ENCODE data around the gene ZGPAT. TPM values are rescaled to one million over a fixed set of nuclear protein-coding genes. Genes with fewer than 3 reads are reported as not detected.

The ZGPAT gene
- total and polyA plus RNA-seq, 2 of the 4 experiments (the other 2 are of a cell fraction) = 13.4 to 20.2 TPM

GRCh38 chr20:63711085-63711645, 3.3 kb downstream of the ZGPAT start (continued):
- no peak for TF ChIP-seq CTCF (conservative IDR thresholded peaks at IDR 0.05; ENCODE audit: low read depth, low read length)
- TF ChIP-seq CHD1 (IDR thresholded peaks at IDR 0.05; ENCODE audit: low read depth, low read length) = no peak
- TF ChIP-seq CEBPB (IDR thresholded peaks at IDR 0.05; ENCODE audit: low read depth, low read length) = no peak

GRCh38 chr20:63712191-63712590, 4.4 kb downstream of the ZGPAT start:
- Histone ChIP-seq H2BK120ac (ENCODE audit: low read depth, low read length) (no peak overlapping the region), H2BK15ac (ENCODE audit: low read depth, low read length) (no peak overlapping the region), H3K9ac (ENCODE audit: low read depth, low read length) (no peak overlapping the region), H3K4me3 (ENCODE audit: insufficient read depth, low read depth, low read length) (no peak overlapping the region), H2BK20ac (ENCODE audit: low read depth, low read length) (no peak overlapping the region), H4K8ac (ENCODE audit: low read depth in 2 of 2, low read length in 2 of 2) (no peak overlapping the region), H3K4me1 (ENCODE audit: control insufficient read depth, insufficient read depth, low read length) (peaks cover 5% of the 10 kb centered on the region), H2AK9ac (replicated peaks; ENCODE audit: low read depth, low read length, poor library complexity) (no peak overlapping the region), H3K4me2 (ENCODE audit: low read depth, low read length) (no peak overlapping the region), H4K5ac (ENCODE audit: low read depth, low read length) (no peak overlapping the region), H4K91ac (ENCODE audit: insufficient read depth, low read depth, low read length) (no peak overlapping the region), H3K14ac (replicated peaks; ENCODE audit: low read depth, low read length) (no peak overlapping the region), H3K36me3 (ENCODE audit: control insufficient read depth, insufficient read depth, low read length) (peaks cover 32% of the 10 kb centered on the region), H3K18ac (ENCODE audit: low read depth, low read length) (no peak overlapping the region), H3K79me1 (ENCODE audit: low read depth in 1 of 2, low read length in 2 of 2) (peaks cover 0 to 42% of the 10 kb centered on the region in 2 experiments; a peak in 3 of 4 replicates), H3K4ac (ENCODE audit: low read depth, low read length) (no peak overlapping the region), H3K27ac (ENCODE audit: insufficient read depth, low read length) (no peak overlapping the region), H2BK5ac (ENCODE audit: low read depth, low read length, poor library complexity, severe bottlenecking) (no peak overlapping the region), H3K56ac (ENCODE audit: extremely low read depth, insufficient read depth, low read length) (no peak overlapping the region), H3K9me3 (ENCODE audit: control insufficient read depth, insufficient read depth, low read length) (peaks cover 4% of the 10 kb centered on the region), H3K23ac (ENCODE audit: low read depth, low read length) (no peak overlapping the region), H2AFZ (replicated peaks; ENCODE audit: low read length, poor library complexity) (no peak overlapping the region), H2AK5ac (ENCODE audit: low read depth, low read length) (no peak overlapping the region), H4K20me1 (ENCODE audit: insufficient read depth, low read length) (no peaks in the 10 kb centered on the region; the same call in none of the 2 replicates), H3K9me1 (ENCODE audit: insufficient read depth, low read length) (no peaks in the 10 kb centered on the region), H3K27me3 (ENCODE audit: control insufficient read depth, insufficient read depth, low read length) (no peaks in the 10 kb centered on the region)
- no peak for ATAC-seq (ENCODE audit: low read depth)
- intact Hi-C loops (cut with micrococcal nuclease) (no loop called here), in situ Hi-C loops (cut with MboI; ENCODE audit: low sequenced_read_pairs) (no loop called here), dilution Hi-C loops (cut with HindIII; ENCODE audit: low sequenced_read_pairs, unreplicated experiment) (no loop called here)
- TF ChIP-seq MAFK (IDR thresholded peaks at IDR 0.05; ENCODE audit: low read depth, low read length) (no peak), NFE2L2 (IDR thresholded peaks at IDR 0.05; ENCODE audit: low read depth, low read length) (no peak), BHLHE40 (IDR thresholded peaks at IDR 0.05; ENCODE audit: low read depth, low read length) (no peak), FOS (IDR thresholded peaks at IDR 0.05; ENCODE audit: low read depth, low read length) (no peak), RFX5 (IDR thresholded peaks at IDR 0.05; ENCODE audit: low read depth, low read length) (no peak), CHD1 (IDR thresholded peaks at IDR 0.05; ENCODE audit: low read depth, low read length) (no peak), RCOR1 (IDR thresholded peaks at IDR 0.05; ENCODE audit: insufficient replicate concordance, low read length) (no peak), ELK1 (IDR thresholded peaks at IDR 0.05; ENCODE audit: borderline replicate concordance, low read depth, low read length) (no peak)
- no peak for DNase-seq
- ChIA-PET POLR2A (ENCODE audit: unreplicated experiment) (no interaction called here), CTCF (no interaction called here)
- 100% methylated on average over 1 of the region's 1 CpG; no CpG with 5 or more reads in 1 of the 2 experiments for WGBS, 2 experiments (ENCODE audit: extremely low coverage in 2 of 2, insufficient read length in 1 of 2)
- BruUV-seq (replicated peaks) = no TSS peak

Measured in IMR-90 (cell line).